ENCODE measurements around the gene RCAN1.

- TF ChIP-seq CTCF (IDR thresholded peaks at IDR 0.05) (no peak), POLR2A (IDR thresholded peaks at IDR 0.05) (peak in 1 of 3 donors; percentile 38)
These were observed 538 bp upstream of the RCAN1 start for GRCh38 chr21:34615487-34615814.

Measured in body of pancreas (tissue), 4 donors.